K562 (cell line): Measurements from ENCODE around the gene TBC1D5. TPM values are rescaled to one million over a fixed set of nuclear protein-coding genes. Genes with fewer than 3 reads are reported as not detected.

Experiments
- ATAC-seq: fragments of 200-7000 bp; cut with Tn5 transposase; 3 replicates; pipeline ENCODE4 v1.9.1; 2020; ENCODE audit warnings: moderate library complexity
- BruUV-seq: library from RNA; stranded (reverse); fragments of 400-500 nt; replicated peaks from 2 replicates; lab custom pipeline; 2021; lab: Mats Ljungman, UMichigan
- CTCF ChIA-PET: fragments of 300-600 bp; formaldehyde crosslinking; extraction: SDS; loops from one replicate; lab custom pipeline; 2021; ENCODE audit warnings: low intra/inter-chr PET ratio; lab: Yijun Ruan, JAX
- POLR2A ChIA-PET: fragments of 300-600, 350-650 bp; sonication (Branson Sonifier 250); formaldehyde crosslinking; extraction: SDS; loops from one replicate; lab custom pipeline; 2021; ENCODE audit warnings: antibody characterized with exemption, inconsistent platforms; lab: Yijun Ruan, JAX
- DNase-seq, 4 experiments: peaks; one replicate each; pipeline versions ENCODE4 v3.0.0 to v3.0.0-alpha.2; 2011 to 2018; ENCODE audit warnings: low spot score in 3 of 4, mixed read lengths in 3 of 4; ENCODE audit errors: extremely low read depth in 1 of 4
- FAIRE-seq: peaks from 2 replicates; lab custom pipeline; 2011; peaks lifted over from hg19 to GRCh38; lab: Jason Lieb, UNC
- H2AFZ ChIP-seq: 2 replicates; pipeline ENCODE4 v1.6.0; 2011; ENCODE audit warnings: low read depth, low read length, control low read depth, inconsistent platforms
- H3K27ac ChIP-seq: fragments of 200-600 bp; 3 replicates; pipeline ENCODE4 v1.8.0; 2011; ENCODE audit warnings: low read depth, mild to moderate bottlenecking, control low read depth, inconsistent platforms, low read length, moderate library complexity, mixed read lengths; ENCODE audit errors: extremely low read depth
- H3K27me3 ChIP-seq, 2 experiments: fragments of 300-600 bp in 1 of 2; 2 replicates in 1 of 2; 3 replicates in 1 of 2; pipeline versions ENCODE4 v1.6.0 to v1.8.0; 2011; ENCODE audit warnings: inconsistent platforms in 2 of 2, low read length in 2 of 2, mild to moderate bottlenecking in 1 of 2, mixed read lengths in 1 of 2, moderate library complexity in 1 of 2; ENCODE audit not compliant: control insufficient read depth in 2 of 2, insufficient read depth in 2 of 2
- H3K36me3 ChIP-seq: fragments of 300-600 bp; 3 replicates; pipeline ENCODE4 v1.8.0; 2011; ENCODE audit warnings: mild to moderate bottlenecking, low read length, inconsistent platforms; ENCODE audit not compliant: control insufficient read depth, insufficient read depth
- H3K4me1 ChIP-seq, 2 experiments: fragments of 200-600 bp in 1 of 2; replicated peaks in 1 of 2; 2 replicates in 1 of 2; 3 replicates in 1 of 2; pipeline versions ENCODE4 v1.5.1 to v1.8.0; 2011; ENCODE audit warnings: inconsistent platforms in 2 of 2, low read length in 2 of 2, mild to moderate bottlenecking in 1 of 2, mixed read lengths in 1 of 2, moderate library complexity in 1 of 2; ENCODE audit not compliant: control insufficient read depth in 2 of 2, insufficient read depth in 2 of 2
- H3K4me2 ChIP-seq: 2 replicates; pipeline ENCODE4 v1.6.1; 2011; ENCODE audit warnings: low read length, control low read depth, inconsistent platforms, mixed read lengths; ENCODE audit not compliant: insufficient read depth
- H3K4me3 ChIP-seq: fragments of 200-600 bp; sonication (generic), shearing (Covaris generic); 2 replicates; pipeline ENCODE4 v1.5.1; 2016; ENCODE audit warnings: control low read depth, inconsistent platforms
- H3K79me2 ChIP-seq: fragments of 200-600 bp; 3 replicates; pipeline ENCODE4 v1.8.0; 2011; ENCODE audit warnings: low read length, inconsistent platforms; ENCODE audit not compliant: control insufficient read depth, insufficient read depth
- H3K9ac ChIP-seq, 2 experiments: 2 replicates each; pipeline versions ENCODE4 v1.6.0 to v1.6.1; 2011; ENCODE audit warnings: low read depth in 2 of 2, low read length in 2 of 2, control low read depth in 1 of 2, inconsistent platforms in 1 of 2, mild to moderate bottlenecking in 1 of 2, mixed read lengths in 1 of 2; ENCODE audit not compliant: insufficient read depth in 1 of 2
- H3K9me1 ChIP-seq: one replicate; pipeline ENCODE4 v1.6.0; 2011; ENCODE audit warnings: inconsistent platforms, mild to moderate bottlenecking, low read length, moderate library complexity; ENCODE audit not compliant: control insufficient read depth, insufficient read depth
- H3K9me3 ChIP-seq: replicated peaks from 2 replicates; pipeline ENCODE4 v1.5.1; 2011; ENCODE audit warnings: low read depth, low read length, inconsistent platforms; ENCODE audit not compliant: control insufficient read depth, insufficient read depth
- H4K20me1 ChIP-seq: replicated peaks from 2 replicates; pipeline ENCODE4 v1.6.1; 2011; ENCODE audit warnings: low read length, inconsistent platforms, mixed read lengths; ENCODE audit not compliant: control insufficient read depth, insufficient read depth
- ZBTB40 ChIP-seq, 2 experiments: fragments of 450-650 bp in 1 of 2; sonication (generic) in 1 of 2; formaldehyde crosslinking in 1 of 2; IDR thresholded peaks; 2 replicates each; pipeline versions ENCODE4 v1.7.1 to v1.9.0; 2016 to 2022; ENCODE audit warnings: inconsistent platforms in 1 of 2, mild to moderate bottlenecking in 1 of 2, missing genetic modification reagents in 1 of 2
- ZNF311 ChIP-seq: fragments of 250-450 bp; sonication (Bioruptor Pico); IDR thresholded peaks from 2 replicates; pipeline ENCODE4 v1.4.0; 2020; ENCODE audit warnings: mild to moderate bottlenecking, moderate library complexity
- WGBS: fragments of 100-300 bp; shearing (Covaris generic); methylation state at CpG from one replicate; pipeline ENCODE4 v1.1.6; 2016; ENCODE audit warnings: low coverage, mixed read lengths; ENCODE audit not compliant: insufficient coverage; ENCODE audit errors: missing lambda C conversion rate; 5-methylcytosine and 5-hydroxymethylcytosine counted together
- in situ Hi-C: fragments of 300-500 bp; cut with MboI; formaldehyde crosslinking; loops from 4 replicates; pipeline ENCODE4 v1.15.0; 2018; ENCODE audit warnings: inconsistent platforms, mixed read lengths
- intact Hi-C: fragments of 100-400 bp; cut with micrococcal nuclease; formaldehyde crosslinking; loops from 2 replicates; pipeline ENCODE4 v1.14.2; 2022
- polyA plus RNA-seq, 8 experiments: library from polyadenylated mRNA; depleted of rRNA in 4 of 8; stranded (reverse) in 5 of 8; unstranded in 3 of 8; fragments of >200 nt; fragmentation: Nextera tagmentation in 2 of 8; fragmentation: Illumina TruSeq in 1 of 8; extraction: Ambion mirVana in 2 of 8; extraction: Trizol in 1 of 8; gene quantifications; 2 replicates each; pipeline versions ENCODE4 v1.2.1 to v1.2.3, GENCODE V29; 2011 to 2014; ENCODE audit warnings: inconsistent platforms in 1 of 8, missing spikeins in 1 of 8
- total RNA-seq, 7 experiments: library from RNA; depleted of rRNA in 6 of 7; stranded (reverse); fragments of >200 nt in 6 of 7; fragmentation: Illumina TruSeq in 2 of 7; extraction: Trizol in 2 of 7; gene quantifications; 2 replicates each; pipeline versions ENCODE4 v1.2.1 to v1.2.3, GENCODE V29; 2011 to 2021; ENCODE audit warnings: low replicate concordance in 1 of 7

Gene TBC1D5
- total and polyA plus RNA-seq, 9 of the 15 experiments (the other 6 are each of a cell fraction or from before 2014, with no cell fraction given) = 2.9 to 38.1 (median 25.6) TPM

GRCh38 chr3:17558565-17558964 is 183.9 kb downstream of the TBC1D5 start:
- Histone ChIP-seq H3K4me1 (no peaks in the 10 kb centered on the region), H3K4me3 (no peak overlapping the region), H3K9ac (no peak overlapping the region), H3K27ac (no peak overlapping the region), H3K36me3 (no peaks in the 10 kb centered on the region), H3K27me3 (no peaks in the 10 kb centered on the region), H2AFZ (no peak overlapping the region), H4K20me1 (no peaks in the 10 kb centered on the region), H3K9me1 (no peaks in the 10 kb centered on the region), H3K79me2 (no peaks in the 10 kb centered on the region), H3K4me2 (no peak overlapping the region), H3K9me3 (no peaks in the 10 kb centered on the region)
- DNase-seq (no peak), FAIRE-seq (no peak), ATAC-seq (no peak)
- CTCF ChIA-PET = no interaction called here
- WGBS = 73% methylated on average over 3 of the region's 3 CpGs
- in situ Hi-C loops = no loop called here
- BruUV-seq = no TSS peak
- TF ChIP-seq ZBTB40 (IDR thresholded peaks at IDR 0.05) (peak; percentile 82), ZBTB40 (CRISPR knock-in tag; IDR thresholded peaks at IDR 0.05) (peak; percentile 50; the same call in 1 of the 2 replicates), ZNF311 (CRISPR knock-in tag) (no peak)
- POLR2A ChIA-PET = no interaction called here
- intact Hi-C loops = no loop called here
